Measurements from ENCODE around the gene ZCCHC14.

- no peak for TF ChIP-seq POLR2A (IDR thresholded peaks at IDR 0.05)
- no peak for TF ChIP-seq CTCF (IDR thresholded peaks at IDR 0.05)
- TF ChIP-seq EP300 (IDR thresholded peaks at IDR 0.05), result no peak
- no peak for TF ChIP-seq POLR2AphosphoS5 (IDR thresholded peaks at IDR 0.05)
Measured at GRCh38 chr16:87490096-87490798, 2.6 kb downstream of the ZCCHC14 start.
